Keratinocyte (primary cell): ENCODE results near the gene PLAGL1. TPM values are rescaled to one million over a fixed set of nuclear protein-coding genes. Genes with fewer than 3 reads are reported as not detected.

ENCODE experiments used
- DNase-seq: peaks from one replicate; pipeline ENCODE4 v3.0.0-alpha.2; 2011; ENCODE audit warnings: low read depth, missing footprints, low spot score
- FAIRE-seq: peaks from 2 replicates; lab custom pipeline; 2011; peaks lifted over from hg19 to GRCh38; lab: Jason Lieb, UNC
- H2AFZ ChIP-seq: 2 replicates; pipeline ENCODE4 v1.6.0; 2012; ENCODE audit warnings: low read length, control low read depth, inconsistent platforms; ENCODE audit not compliant: control insufficient read depth
- H3K27ac ChIP-seq: 2 replicates; pipeline ENCODE4 v1.5.1; 2011; ENCODE audit warnings: low read length; ENCODE audit not compliant: control insufficient read depth, insufficient read depth
- H3K27me3 ChIP-seq: 3 replicates; pipeline ENCODE4 v1.6.0; 2011; ENCODE audit warnings: low read length; ENCODE audit not compliant: control insufficient read depth, insufficient read depth; ENCODE audit errors: extremely low read depth
- H3K36me3 ChIP-seq, 2 experiments: 2 replicates in 1 of 2; 3 replicates in 1 of 2; pipeline ENCODE4 v1.5.1; 2011; ENCODE audit warnings: low read length in 2 of 2, mild to moderate bottlenecking in 1 of 2; ENCODE audit not compliant: control insufficient read depth in 2 of 2, insufficient read depth in 2 of 2; ENCODE audit errors: extremely low read depth in 1 of 2
- H3K4me1 ChIP-seq: 3 replicates; pipeline ENCODE4 v1.5.1; 2011; ENCODE audit warnings: low read length; ENCODE audit not compliant: control insufficient read depth, insufficient read depth; ENCODE audit errors: extremely low read depth
- H3K4me2 ChIP-seq: 3 replicates; pipeline ENCODE4 v1.6.0; 2011; ENCODE audit warnings: low read depth, low read length; ENCODE audit not compliant: control insufficient read depth, insufficient read depth; ENCODE audit errors: extremely low read depth
- H3K4me3 ChIP-seq, 3 experiments: fragments of 200-600 bp in 1 of 3; sonication (generic) in 1 of 3; 2 replicates in 2 of 3; 3 replicates in 1 of 3; pipeline ENCODE4 v1.5.1; 2011 to 2016; ENCODE audit warnings: low read length in 3 of 3, mild to moderate bottlenecking in 3 of 3, control low read depth in 2 of 3, inconsistent platforms in 1 of 3, low read depth in 1 of 3, mixed read lengths in 1 of 3, mixed run types in 1 of 3, moderate library complexity in 1 of 3; ENCODE audit not compliant: control insufficient read depth in 2 of 3, insufficient read depth in 2 of 3; ENCODE audit errors: extremely low read depth in 1 of 3
- H3K79me2 ChIP-seq: 2 replicates; pipeline ENCODE4 v1.6.0; 2012; ENCODE audit warnings: low read length; ENCODE audit not compliant: control insufficient read depth, insufficient read depth
- H3K9ac ChIP-seq: 3 replicates; pipeline ENCODE4 v1.6.0; 2011; ENCODE audit warnings: low read length; ENCODE audit not compliant: control insufficient read depth, insufficient read depth; ENCODE audit errors: extremely low read depth
- H3K9me1 ChIP-seq: 3 replicates; pipeline ENCODE4 v1.6.0; 2011; ENCODE audit warnings: low read length; ENCODE audit not compliant: control insufficient read depth, insufficient read depth; ENCODE audit errors: extremely low read depth
- H3K9me3 ChIP-seq: 2 replicates; pipeline ENCODE4 v1.5.1; 2012; ENCODE audit warnings: low read depth, low read length; ENCODE audit not compliant: control insufficient read depth
- H4K20me1 ChIP-seq: 3 replicates; pipeline ENCODE4 v1.6.0; 2011; ENCODE audit warnings: low read length; ENCODE audit not compliant: control insufficient read depth, insufficient read depth; ENCODE audit errors: extremely low read depth
- EZH2 ChIP-seq: IDR thresholded peaks from one replicate; pipeline ENCODE4 v1.6.1; 2012; ENCODE audit warnings: inconsistent platforms, mild to moderate bottlenecking, low read length, moderate library complexity
- dilution Hi-C: fragments of 300-500 bp; cut with MboI; formaldehyde crosslinking; loops from one replicate; pipeline ENCODE4 v1.7.0; 2020; ENCODE audit warnings: low sequenced_read_pairs; ENCODE audit not compliant: extremely low pct_ligation_motif_present
- polyA plus RNA-seq, 5 experiments: library from polyadenylated mRNA; depleted of rRNA in 3 of 5; stranded (reverse) in 3 of 5; stranded (forward) in 1 of 5; unstranded in 1 of 5; fragments of >200 nt; gene quantifications; 1 replicate in 1 of 5; 2 replicates in 3 of 5; 3 replicates in 1 of 5; pipeline versions ENCODE4 v1.2.1 to v1.2.3, GENCODE V29; 2011 to 2012; ENCODE audit warnings: missing spikeins in 2 of 5, low read depth in 1 of 5, low replicate concordance in 1 of 5
- TF ChIP-seq, protein P1 (sequence below), 3 experiments: IDR thresholded peaks in 1 of 3; conservative IDR thresholded peaks in 1 of 3; optimal IDR thresholded peaks in 1 of 3; 2 replicates in 2 of 3; 3 replicates in 1 of 3; pipeline versions ENCODE3 to v1.5.1; 2011; ENCODE audit warnings: low read length in 3 of 3, mild to moderate bottlenecking in 3 of 3, moderate library complexity in 2 of 3, control low read depth in 1 of 3, inconsistent platforms in 1 of 3; ENCODE audit not compliant: insufficient read depth in 2 of 3; ENCODE audit errors: extremely low read depth in 1 of 3

PLAGL1 gene
- polyA plus RNA-seq, 1 donor (not counting 4 experiments of a cell fraction or from before 2014, with no cell fraction given): 8.9 TPM

DNA sequence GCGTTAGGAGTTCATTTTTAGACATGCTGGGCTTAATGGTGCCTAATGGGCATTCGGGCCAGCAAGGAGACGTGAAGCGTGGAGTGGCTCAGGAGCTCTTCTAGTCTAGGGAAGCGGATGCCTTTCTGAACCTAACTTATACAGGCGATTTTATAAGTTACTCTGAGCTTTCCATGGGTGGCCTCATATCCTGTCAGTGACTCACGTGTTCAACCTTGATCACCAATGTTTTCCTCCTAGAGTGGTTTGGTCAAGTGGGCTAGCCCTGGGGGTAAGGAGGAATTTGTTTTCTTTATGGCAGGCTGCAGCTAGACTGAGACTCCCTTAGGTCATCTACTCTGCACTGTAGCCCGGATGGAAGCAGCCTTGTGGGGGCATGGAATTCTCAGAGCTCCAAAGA is 52.1 kb downstream of the PLAGL1 start:
- H3K9ac ChIP-seq: no peak overlapping the region
- H3K4me3 ChIP-seq: no peak overlapping the region
- peaks cover 4% of the 10 kb centered on the region for H3K27me3 ChIP-seq
- H3K9me1 ChIP-seq: no peaks in the 10 kb centered on the region
- H4K20me1 ChIP-seq: no peaks in the 10 kb centered on the region
- no peaks in the 10 kb centered on the region for H3K79me2 ChIP-seq
- no peak overlapping the region for H3K27ac ChIP-seq
- no peak for TF ChIP-seq EZH2
- TF ChIP-seq, protein P1, sequence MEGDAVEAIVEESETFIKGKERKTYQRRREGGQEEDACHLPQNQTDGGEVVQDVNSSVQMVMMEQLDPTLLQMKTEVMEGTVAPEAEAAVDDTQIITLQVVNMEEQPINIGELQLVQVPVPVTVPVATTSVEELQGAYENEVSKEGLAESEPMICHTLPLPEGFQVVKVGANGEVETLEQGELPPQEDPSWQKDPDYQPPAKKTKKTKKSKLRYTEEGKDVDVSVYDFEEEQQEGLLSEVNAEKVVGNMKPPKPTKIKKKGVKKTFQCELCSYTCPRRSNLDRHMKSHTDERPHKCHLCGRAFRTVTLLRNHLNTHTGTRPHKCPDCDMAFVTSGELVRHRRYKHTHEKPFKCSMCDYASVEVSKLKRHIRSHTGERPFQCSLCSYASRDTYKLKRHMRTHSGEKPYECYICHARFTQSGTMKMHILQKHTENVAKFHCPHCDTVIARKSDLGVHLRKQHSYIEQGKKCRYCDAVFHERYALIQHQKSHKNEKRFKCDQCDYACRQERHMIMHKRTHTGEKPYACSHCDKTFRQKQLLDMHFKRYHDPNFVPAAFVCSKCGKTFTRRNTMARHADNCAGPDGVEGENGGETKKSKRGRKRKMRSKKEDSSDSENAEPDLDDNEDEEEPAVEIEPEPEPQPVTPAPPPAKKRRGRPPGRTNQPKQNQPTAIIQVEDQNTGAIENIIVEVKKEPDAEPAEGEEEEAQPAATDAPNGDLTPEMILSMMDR (optimal IDR thresholded peaks at IDR 0.05 in 1 of 3, IDR thresholded peaks at IDR 0.05 in 1 of 3, conservative IDR thresholded peaks at IDR 0.05 in 1 of 3; ENCODE audit: extremely low read depth in 1 of 3, insufficient read depth in 2 of 3, low read length in 3 of 3): no peak
- FAIRE-seq: no peak
- H3K36me3 ChIP-seq: no peaks in the 10 kb centered on the region
- dilution Hi-C loops: no loop called here
- no peak overlapping the region for H2AFZ ChIP-seq
- no peak overlapping the region for H3K4me2 ChIP-seq
- no peak for DNase-seq
- H3K4me1 ChIP-seq: no peaks in the 10 kb centered on the region
- no peaks in the 10 kb centered on the region for H3K9me3 ChIP-seq

DNA sequence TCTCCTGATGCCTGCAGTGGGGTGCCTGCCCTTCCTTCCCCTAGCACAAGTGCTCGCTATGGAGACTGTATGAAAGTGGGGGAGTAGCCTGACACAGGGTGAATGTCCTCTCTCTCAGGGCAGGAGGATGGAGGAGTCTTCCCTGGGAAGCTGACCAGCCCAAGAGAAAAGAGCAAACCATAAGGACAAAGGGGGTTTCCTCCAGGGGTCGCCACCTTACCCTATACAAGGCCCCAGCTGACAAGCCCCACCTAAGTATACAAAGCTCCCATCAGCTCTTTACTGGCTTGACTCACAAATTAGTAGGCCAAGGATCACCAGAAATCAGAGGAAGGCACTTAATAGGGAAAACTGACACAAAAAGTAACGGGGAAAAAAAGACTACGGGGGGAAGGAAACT is 54.1 kb downstream of the PLAGL1 start:
- H3K4me2 ChIP-seq: no peak overlapping the region
- peaks cover 3% of the 10 kb centered on the region for H3K27me3 ChIP-seq
- no peaks in the 10 kb centered on the region for H3K4me1 ChIP-seq
- H4K20me1 ChIP-seq: no peaks in the 10 kb centered on the region
- DNase-seq: no peak
- H3K36me3 ChIP-seq: no peaks in the 10 kb centered on the region
- H3K4me3 ChIP-seq: no peak overlapping the region
- TF ChIP-seq, protein P1 (optimal IDR thresholded peaks at IDR 0.05 in 1 of 3, IDR thresholded peaks at IDR 0.05 in 1 of 3, conservative IDR thresholded peaks at IDR 0.05 in 1 of 3; ENCODE audit: extremely low read depth in 1 of 3, insufficient read depth in 2 of 3, low read length in 3 of 3): no peak
- no peak overlapping the region for H3K27ac ChIP-seq
- no peaks in the 10 kb centered on the region for H3K79me2 ChIP-seq
- FAIRE-seq: no peak
- H2AFZ ChIP-seq: no peak overlapping the region
- dilution Hi-C loops: no loop called here
- no peak overlapping the region for H3K9ac ChIP-seq
- no peaks in the 10 kb centered on the region for H3K9me3 ChIP-seq
- no peaks in the 10 kb centered on the region for H3K9me1 ChIP-seq
